Pons (tissue), 1 donor: ENCODE measurements around the gene MYOM1.

Experiments used
- DNase-seq: peaks from one replicate; pipeline ENCODE4 v3.0.0-alpha.2; 2016; ENCODE audit warnings: low spot score

MYOM1 gene

GRCh38 chr18:3118195-3119010, 101.4 kb downstream of the MYOM1 start:
- no peak for DNase-seq

DNA sequence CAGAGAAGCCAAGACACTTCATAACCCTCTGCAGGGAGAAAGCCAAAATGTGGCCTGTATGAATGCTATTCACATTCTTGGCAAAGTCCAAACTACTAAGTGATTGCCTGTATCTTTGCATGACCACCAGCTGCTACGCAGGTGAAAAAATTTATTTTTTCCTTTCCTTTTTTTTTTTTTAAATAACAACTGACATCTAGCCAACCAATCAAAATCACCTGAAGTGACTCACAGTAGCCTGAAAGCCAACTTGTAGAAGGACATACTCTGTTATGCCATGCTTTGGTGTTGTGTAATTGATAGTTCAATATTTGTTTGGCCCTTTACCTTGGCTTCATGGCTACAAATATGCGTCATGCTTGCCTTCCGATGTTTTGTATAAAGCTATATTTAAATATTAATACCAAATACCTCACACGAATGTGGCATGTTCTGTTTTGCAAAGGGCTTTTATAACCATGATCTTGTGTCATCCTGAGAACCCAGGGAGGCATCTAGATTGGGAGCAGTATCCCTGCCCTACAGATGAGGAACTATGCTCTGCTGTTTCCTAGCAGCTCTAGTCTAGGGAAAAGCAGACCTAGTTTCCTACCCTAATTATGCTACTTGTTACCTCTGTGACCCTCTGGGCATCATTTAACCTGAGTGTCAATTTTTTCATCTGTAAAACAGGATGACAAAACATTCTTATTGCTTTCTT, 102.1 kb downstream of the MYOM1 start:
- DNase-seq: no peak

GRCh38 chr18:3115447-3116030, 104.2 kb downstream of the MYOM1 start:
- no peak for DNase-seq

DNA sequence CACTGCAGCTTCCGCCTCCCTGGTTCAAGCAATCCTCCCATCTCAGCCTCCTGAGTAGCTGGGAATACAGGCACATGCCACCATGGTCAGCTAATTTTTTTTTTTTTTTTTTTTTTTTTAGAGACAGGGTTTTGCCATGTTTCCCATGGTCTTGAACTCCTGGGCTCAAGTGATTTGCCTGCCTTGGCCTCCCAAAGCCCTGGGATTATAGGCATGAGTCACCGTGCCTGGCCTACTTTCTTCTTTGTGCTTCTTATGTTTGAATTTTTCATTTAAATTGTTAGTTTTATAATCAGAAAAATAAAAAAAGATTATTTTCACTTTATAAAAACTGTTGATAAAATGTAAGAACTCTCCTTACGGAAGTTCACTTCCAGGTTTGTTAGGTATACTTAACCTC, 105.3 kb downstream of the MYOM1 start:
- DNase-seq: no peak

DNA sequence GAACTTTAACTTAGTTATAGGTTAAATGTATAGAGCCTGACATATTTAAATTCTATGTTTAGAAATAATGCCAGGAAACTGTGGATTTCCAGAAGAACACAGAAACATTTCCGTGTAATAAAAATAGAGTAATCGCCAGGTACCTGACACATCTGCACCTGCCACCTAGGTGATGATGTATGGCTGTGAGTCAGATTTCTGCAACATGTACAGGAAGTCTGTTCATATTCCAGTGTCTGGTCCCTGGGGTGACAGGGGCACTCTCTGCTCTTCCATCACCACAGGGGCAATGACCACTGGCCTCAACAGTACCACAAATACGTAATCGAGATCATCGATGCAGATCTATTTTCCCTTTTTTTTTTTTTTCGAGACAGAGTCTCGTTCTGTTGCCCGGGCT, 105.7 kb downstream of the MYOM1 start:
- DNase-seq: no peak

DNA sequence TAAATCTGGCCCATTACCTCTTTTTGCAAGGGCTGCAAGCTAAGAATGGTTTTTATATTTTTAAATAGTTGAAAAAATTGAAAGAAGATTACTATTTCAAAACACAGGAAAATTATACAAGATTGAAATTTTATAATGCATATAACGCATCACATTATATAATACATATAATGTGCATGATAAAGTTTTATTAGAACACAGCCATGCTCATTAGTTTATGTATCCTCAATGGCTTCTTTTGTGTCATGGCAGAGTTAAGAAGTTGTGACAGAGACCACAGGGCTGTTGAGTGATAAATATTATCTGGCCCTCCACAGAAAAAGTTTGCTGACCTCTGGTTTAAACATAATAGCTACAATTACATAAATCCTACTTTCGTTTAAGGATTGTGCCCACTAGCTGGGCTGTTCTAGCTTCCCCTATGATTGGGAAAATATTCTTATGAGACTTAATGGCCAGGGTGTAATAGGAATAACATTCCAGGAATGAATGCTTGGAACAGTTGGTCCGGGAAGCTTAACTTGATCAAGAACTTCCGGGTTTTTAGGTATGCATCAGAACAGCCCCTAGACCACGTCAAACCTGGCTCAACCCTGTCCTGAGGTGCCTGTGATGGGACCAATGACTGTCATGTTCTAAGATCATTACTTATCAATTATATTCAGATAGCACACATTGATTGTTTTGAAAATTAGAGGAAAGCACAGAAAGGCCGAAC, 108.1 kb downstream of the MYOM1 start:
- DNase-seq: no peak

GRCh38 chr18:3110034-3110752, 109.6 kb downstream of the MYOM1 start:
- no peak for DNase-seq

GRCh38 chr18:3107740-3108151, 112.0 kb downstream of the MYOM1 start:
- DNase-seq: no peak

- DNase-seq: no peak
Observed at GRCh38 chr18:3104190-3105054, 115.3 kb downstream of the MYOM1 start.

- no peak for DNase-seq
Observed at GRCh38 chr18:3103576-3103975, 116.2 kb downstream of the MYOM1 start.

DNA sequence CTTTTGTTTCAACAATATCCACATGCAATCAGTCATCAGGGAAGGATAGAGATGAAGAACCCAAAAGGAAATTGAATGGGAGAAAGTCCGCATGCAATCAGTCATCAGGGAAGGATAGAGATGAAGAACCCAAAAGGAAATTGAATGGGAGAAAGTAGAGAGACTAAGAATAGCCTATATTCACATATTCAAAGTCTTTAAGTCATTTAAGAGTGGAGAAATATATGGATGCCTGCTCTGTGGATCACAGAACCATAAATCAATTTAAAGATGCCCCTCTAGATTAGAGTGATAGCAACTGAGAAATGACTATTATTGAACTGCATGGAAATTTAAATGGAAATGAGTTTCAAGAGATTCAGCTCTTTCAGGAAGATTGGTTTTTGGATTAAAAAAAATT, 116.8 kb downstream of the MYOM1 start:
- DNase-seq: no peak

DNA sequence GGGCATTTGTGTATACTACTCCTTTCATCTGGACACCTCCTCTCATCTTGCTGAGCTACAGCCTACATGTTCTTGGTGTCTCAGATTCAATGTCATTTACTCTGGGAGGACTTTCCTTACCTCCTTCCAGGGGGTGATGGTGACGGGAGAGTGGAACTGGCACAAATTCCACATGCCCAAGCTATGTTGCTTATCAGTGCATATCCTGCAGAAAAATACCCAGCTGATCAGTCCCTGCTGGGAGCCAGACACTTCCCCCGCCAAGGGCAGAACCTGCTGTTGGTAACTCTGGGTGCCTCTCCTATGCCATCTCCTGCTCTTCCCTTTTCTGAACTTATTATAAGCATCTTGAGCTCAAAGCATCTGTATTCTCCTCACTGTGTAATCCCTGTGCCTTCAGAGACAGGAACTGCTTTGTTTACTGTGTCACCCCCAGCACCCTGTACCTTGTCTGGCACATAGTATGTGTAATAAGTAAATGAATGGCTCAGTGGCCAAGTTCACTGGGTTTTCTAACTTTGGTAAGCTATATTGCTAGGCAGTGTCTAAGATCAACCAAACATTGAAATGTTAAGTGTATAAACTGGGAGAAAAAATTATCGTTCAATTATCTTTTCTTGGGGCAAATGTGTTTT, 119.2 kb downstream of the MYOM1 start:
- no peak for DNase-seq

DNA sequence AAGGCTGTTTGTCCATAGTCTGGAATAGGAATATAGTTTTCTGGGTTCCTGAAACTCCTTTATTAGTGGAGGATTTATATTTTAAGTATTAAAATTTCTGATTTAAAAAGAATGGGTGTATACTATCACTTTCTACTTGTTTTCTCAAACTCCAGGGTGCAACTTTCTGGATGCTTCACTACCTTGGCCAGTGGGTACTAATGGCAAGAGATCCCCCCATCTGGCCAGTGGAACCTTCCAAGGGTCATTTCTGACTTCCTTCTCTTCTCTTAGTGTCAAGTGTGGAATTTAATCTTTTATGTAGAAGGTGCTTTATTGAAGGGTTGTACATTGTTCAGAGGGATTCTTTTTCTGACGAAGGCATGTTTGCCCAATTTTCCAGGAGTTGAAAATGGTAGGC, 120.4 kb downstream of the MYOM1 start:
- DNase-seq: no peak

DNA sequence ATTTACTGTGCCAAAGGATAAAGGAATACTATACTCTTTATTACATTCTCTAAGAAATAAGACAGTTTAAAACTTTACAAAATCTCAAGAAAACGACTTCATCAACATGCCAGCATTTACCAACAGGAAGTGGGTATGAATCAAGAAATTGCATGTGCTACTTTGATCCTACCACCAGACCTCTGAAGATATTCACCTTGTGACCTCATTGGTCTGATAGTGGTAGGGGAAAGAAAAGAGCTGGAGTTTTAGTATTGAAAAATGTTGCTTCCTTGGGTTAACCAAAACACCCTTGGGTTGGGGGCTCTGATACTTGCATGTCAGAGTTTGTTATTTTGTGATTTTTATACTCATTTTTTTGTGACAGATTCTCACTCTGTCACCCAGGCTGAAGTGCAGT, 122.7 kb downstream of the MYOM1 start:
- no peak for DNase-seq

DNA sequence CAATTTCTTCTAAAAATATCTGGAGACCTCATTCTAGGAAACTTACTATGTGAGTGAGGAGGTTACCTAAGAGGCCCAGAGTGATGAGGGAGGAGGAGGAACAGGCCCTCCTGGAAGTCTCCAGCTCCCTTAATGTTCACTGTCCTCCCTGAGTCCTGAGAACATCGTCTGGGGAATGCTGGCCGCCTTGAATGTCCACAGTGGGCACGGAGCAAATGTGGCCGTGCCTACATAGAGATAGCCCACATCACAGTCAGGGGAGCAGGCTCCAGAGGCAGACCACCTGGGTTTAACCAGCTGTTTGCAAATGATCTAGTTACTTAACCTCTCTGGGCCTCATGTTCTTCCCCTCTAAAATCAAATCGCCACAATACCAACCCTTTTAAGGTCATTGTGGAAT, 123.8 kb downstream of the MYOM1 start:
- DNase-seq: no peak

DNA sequence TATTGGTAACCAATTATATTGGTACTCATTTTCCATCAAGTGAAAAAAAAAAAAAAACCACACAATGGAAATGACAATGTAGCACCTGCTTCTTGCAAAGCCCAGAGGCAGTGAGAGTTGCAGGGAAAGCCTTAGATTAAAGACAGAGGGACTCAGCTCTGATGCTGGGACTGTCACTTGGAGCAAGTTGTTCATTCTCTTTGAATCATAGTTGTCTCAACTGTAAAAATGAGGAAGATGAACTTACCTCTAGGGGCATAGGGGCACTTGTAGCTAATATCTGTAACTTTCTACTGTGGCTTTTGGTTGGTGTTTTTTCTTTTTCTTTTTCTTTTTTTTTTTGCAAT, 125.5 kb downstream of the MYOM1 start:
- no peak for DNase-seq

DNA sequence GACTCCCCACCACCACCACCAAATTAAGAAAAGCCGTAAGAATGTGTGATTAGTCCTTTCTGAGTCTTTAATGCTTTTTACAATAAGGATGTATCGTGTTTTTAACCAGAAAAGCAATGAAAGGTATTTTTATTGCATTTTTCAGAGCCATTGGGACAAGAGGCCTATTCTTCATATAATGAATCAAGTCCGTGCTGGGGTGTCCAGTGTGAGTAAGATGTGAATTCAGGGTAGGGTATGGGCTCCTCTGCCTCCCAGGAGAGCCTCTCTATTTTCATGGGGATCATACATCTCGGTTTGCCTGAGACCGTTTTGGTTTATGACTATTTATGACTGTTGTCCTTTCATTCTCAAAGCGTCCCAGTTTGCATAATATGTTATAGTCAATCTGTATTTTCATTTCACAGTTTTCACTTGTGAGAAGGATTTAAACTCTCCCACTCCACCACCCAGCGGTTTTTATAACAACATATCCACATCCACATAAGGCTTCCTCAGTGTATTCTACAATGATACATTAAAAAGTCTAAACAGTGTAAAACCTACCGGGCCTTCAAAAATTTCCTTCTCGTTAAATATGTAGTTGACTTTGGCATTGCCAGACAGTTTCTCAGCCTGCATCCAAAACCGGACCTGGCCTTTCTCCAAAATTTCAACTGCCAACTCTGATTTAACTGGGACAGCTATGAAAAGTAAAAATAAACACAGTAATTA, 126.0 kb downstream of the MYOM1 start:
- no peak for DNase-seq

DNA sequence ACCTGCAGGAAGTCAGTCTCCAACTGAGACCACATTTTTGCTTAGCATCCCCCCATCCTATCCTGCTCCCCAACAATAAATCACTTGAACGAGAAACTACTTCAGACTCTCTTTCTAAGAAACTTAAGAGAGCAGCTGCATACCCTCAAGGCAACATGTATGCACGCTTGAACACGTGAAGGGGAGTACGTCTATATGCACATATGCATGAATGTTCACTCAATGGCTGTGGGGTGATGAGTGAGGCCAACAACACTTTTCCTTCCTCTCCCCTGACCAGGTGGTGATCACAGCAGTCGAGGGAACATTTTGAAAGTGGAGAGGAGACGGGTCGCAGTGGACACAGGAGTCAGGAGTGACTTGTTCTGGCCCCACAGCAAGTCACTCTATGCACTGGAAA, 127.0 kb downstream of the MYOM1 start:
- no peak for DNase-seq

- DNase-seq: no peak
Observed at GRCh38 chr18:3089579-3089978, 130.2 kb downstream of the MYOM1 start.

DNA sequence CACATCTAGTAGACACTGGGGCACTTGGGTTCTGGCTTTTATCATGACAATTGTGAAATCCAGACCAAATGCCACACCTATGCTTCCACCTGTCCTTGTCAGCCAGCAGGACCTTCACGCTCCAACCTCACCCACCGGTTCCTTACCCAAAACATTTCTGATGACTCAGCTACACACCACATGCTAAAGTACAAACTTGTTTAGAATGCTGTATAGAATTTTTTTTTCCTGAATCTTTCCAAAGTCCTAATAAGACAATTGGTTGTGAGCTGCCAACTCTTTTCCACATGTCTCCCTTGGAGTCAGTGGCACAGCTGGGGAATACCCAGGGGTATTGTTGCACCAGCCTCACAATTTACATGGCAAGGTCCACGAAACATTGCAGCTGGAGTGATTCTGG, 131.3 kb downstream of the MYOM1 start:
- DNase-seq: no peak
